Activated naive CD8-positive, alpha-beta T cell treated with anti-CD3 and anti-CD28 coated beads, Interleukin-2, amount 10 ng/mL, durations not matched to agents 7 days and 5 days (primary cell): ENCODE data around the gene LRG1. TPM values are rescaled to one million over a fixed set of nuclear protein-coding genes. Genes with fewer than 3 reads are reported as not detected.

Source experiments
- ATAC-seq: fragments of 150-1000 bp; cut with Tn5 transposase; one replicate; pipeline ENCODE4 v1.10.0; 2021; ENCODE audit warnings: low read depth, moderate library complexity
- POLR2A ChIA-PET: fragments of 350-600 bp; sonication (Branson Sonifier 250); formaldehyde crosslinking; loops from one replicate; lab custom pipeline; 2021; ENCODE audit warnings: antibody characterized with exemption; lab: Charles Lee
- DNase-seq: peaks from one replicate; pipeline ENCODE4 v3.0.0; 2021
- H3K27ac Mint-ChIP-seq: one replicate; pipeline ENCODE4 v1.8.0; 2022; ENCODE audit warnings: mild to moderate bottlenecking, mixed read lengths
- H3K27me3 Mint-ChIP-seq: one replicate; pipeline ENCODE4 v1.8.0; 2022; ENCODE audit warnings: mild to moderate bottlenecking, moderate library complexity, mixed read lengths
- H3K36me3 Mint-ChIP-seq: one replicate; pipeline ENCODE4 v1.8.0; 2021; ENCODE audit warnings: mild to moderate bottlenecking, mixed read lengths
- H3K4me1 Mint-ChIP-seq: one replicate; pipeline ENCODE4 v1.8.0; 2021; ENCODE audit warnings: mixed read lengths
- H3K4me3 Mint-ChIP-seq: one replicate; pipeline ENCODE4 v1.8.0; 2022; ENCODE audit warnings: mild to moderate bottlenecking, moderate library complexity, mixed read lengths
- H3K9me3 Mint-ChIP-seq: one replicate; pipeline ENCODE4 v1.8.0; 2021; ENCODE audit warnings: mixed read lengths
- total RNA-seq, 2 experiments: library from RNA; stranded (reverse); gene quantifications; one replicate each; pipeline ENCODE4 v1.2.3, GENCODE V29; 2021

Gene LRG1
- total RNA-seq, 2 experiments from 2014 or later: not detected

- no peak overlapping the region for H3K27ac Mint-ChIP-seq
- no peak for ATAC-seq
- H3K4me1 Mint-ChIP-seq: no peaks in the 10 kb centered on the region
- H3K4me3 Mint-ChIP-seq: no peak overlapping the region
- no peaks in the 10 kb centered on the region for H3K9me3 Mint-ChIP-seq
- H3K36me3 Mint-ChIP-seq: peaks cover 4% of the 10 kb centered on the region
- H3K27me3 Mint-ChIP-seq: peaks cover 2% of the 10 kb centered on the region
- POLR2A ChIA-PET: no interaction called here
- DNase-seq: no peak
Measured at GRCh38 chr19:4512070-4512469, 27.8 kb downstream of the LRG1 start.

- ATAC-seq (no peak), DNase-seq (no peak)
- peaks cover 4% of the 10 kb centered on the region for H3K36me3 Mint-ChIP-seq
- POLR2A ChIA-PET: no interaction called here
- no peak overlapping the region for H3K4me3 Mint-ChIP-seq
- H3K27me3 Mint-ChIP-seq: peaks cover 2% of the 10 kb centered on the region
- H3K27ac Mint-ChIP-seq: no peak overlapping the region
- peaks cover 3% of the 10 kb centered on the region for H3K4me1 Mint-ChIP-seq
- no peaks in the 10 kb centered on the region for H3K9me3 Mint-ChIP-seq
Measured at GRCh38 chr19:4511300-4512054, 28.4 kb downstream of the LRG1 start.

GRCh38 chr19:4510435-4511255 is 29.2 kb downstream of the LRG1 start:
- no peak for ATAC-seq
- peaks cover 4% of the 10 kb centered on the region for H3K36me3 Mint-ChIP-seq

GRCh38 chr19:4508698-4509097 is 31.1 kb downstream of the LRG1 start:
- no peak overlapping the region for H3K4me3 Mint-ChIP-seq
- H3K36me3 Mint-ChIP-seq: peaks cover 4% of the 10 kb centered on the region
- no peaks in the 10 kb centered on the region for H3K27me3 Mint-ChIP-seq
- no peaks in the 10 kb centered on the region for H3K9me3 Mint-ChIP-seq
- ATAC-seq: no peak
- no peak for DNase-seq
- H3K4me1 Mint-ChIP-seq: peaks cover 12% of the 10 kb centered on the region
- H3K27ac Mint-ChIP-seq: no peak overlapping the region
- POLR2A ChIA-PET: interaction anchor here (0.6 kb wide), 1 partner anchor 66 kb away, joined by 4 read pairs; no protein-coding TSS in a partner anchor

More at GRCh38 chr19:4510435-4511255, 29.2 kb downstream of the LRG1 start:
- H3K4me3 Mint-ChIP-seq: no peak overlapping the region
- DNase-seq: no peak
- no peak overlapping the region for H3K27ac Mint-ChIP-seq
- H3K4me1 Mint-ChIP-seq: peaks cover 11% of the 10 kb centered on the region
- POLR2A ChIA-PET: no interaction called here
- H3K9me3 Mint-ChIP-seq: no peaks in the 10 kb centered on the region
- peaks cover 2% of the 10 kb centered on the region for H3K27me3 Mint-ChIP-seq

GRCh38 chr19:4507804-4508203 is 32.0 kb downstream of the LRG1 start:
- H3K9me3 Mint-ChIP-seq: no peaks in the 10 kb centered on the region
- H3K36me3 Mint-ChIP-seq: peaks cover 4% of the 10 kb centered on the region
- no peak for ATAC-seq
- no peak for DNase-seq
- H3K27ac Mint-ChIP-seq: no peak overlapping the region
- H3K4me3 Mint-ChIP-seq: no peak overlapping the region
- POLR2A ChIA-PET: interaction anchor here (0.5 kb wide), 1 partner anchor 12 kb away, joined by 5 read pairs; no protein-coding TSS in a partner anchor
- no peaks in the 10 kb centered on the region for H3K27me3 Mint-ChIP-seq
- peaks cover 12% of the 10 kb centered on the region for H3K4me1 Mint-ChIP-seq

GRCh38 chr19:4507150-4507452 is 32.7 kb downstream of the LRG1 start:
- no peaks in the 10 kb centered on the region for H3K27me3 Mint-ChIP-seq
- no peaks in the 10 kb centered on the region for H3K9me3 Mint-ChIP-seq
- DNase-seq: no peak
- no peak for ATAC-seq
- H3K4me1 Mint-ChIP-seq: peaks cover 12% of the 10 kb centered on the region
- H3K4me3 Mint-ChIP-seq: no peak overlapping the region
- peaks cover 4% of the 10 kb centered on the region for H3K36me3 Mint-ChIP-seq
- POLR2A ChIA-PET: interaction anchor here (0.5 kb wide), 1 partner anchor 12 kb away, joined by 5 read pairs; no protein-coding TSS in a partner anchor
- H3K27ac Mint-ChIP-seq: no peak overlapping the region

GRCh38 chr19:4506449-4507149 is 33.2 kb downstream of the LRG1 start:
- peaks cover 12% of the 10 kb centered on the region for H3K4me1 Mint-ChIP-seq
- DNase-seq (no peak), ATAC-seq (peak; percentile 46)
- no peak overlapping the region for H3K4me3 Mint-ChIP-seq
- POLR2A ChIA-PET: no interaction called here
- H3K27ac Mint-ChIP-seq: peak overlapping the region; percentile 67
- peaks cover 4% of the 10 kb centered on the region for H3K36me3 Mint-ChIP-seq
- H3K9me3 Mint-ChIP-seq: no peaks in the 10 kb centered on the region
- H3K27me3 Mint-ChIP-seq: no peaks in the 10 kb centered on the region

GRCh38 chr19:4505570-4506448 is 34.0 kb downstream of the LRG1 start:
- ATAC-seq (no peak), DNase-seq (no peak)
- Mint-ChIP-seq H3K9me3 (no peaks in the 10 kb centered on the region), H3K36me3 (peaks cover 4% of the 10 kb centered on the region), H3K27me3 (no peaks in the 10 kb centered on the region), H3K4me1 (peaks cover 12% of the 10 kb centered on the region), H3K27ac (peak overlapping the region; percentile 67), H3K4me3 (no peak overlapping the region)
- POLR2A ChIA-PET: no interaction called here

- peaks cover 12% of the 10 kb centered on the region for H3K4me1 Mint-ChIP-seq
- H3K36me3 Mint-ChIP-seq: peaks cover 4% of the 10 kb centered on the region
- ATAC-seq: no peak
- H3K27me3 Mint-ChIP-seq: no peaks in the 10 kb centered on the region
- DNase-seq: no peak
- no peak overlapping the region for H3K4me3 Mint-ChIP-seq
- POLR2A ChIA-PET: no interaction called here
- H3K9me3 Mint-ChIP-seq: no peaks in the 10 kb centered on the region
- no peak overlapping the region for H3K27ac Mint-ChIP-seq
Measured at GRCh38 chr19:4504891-4505569, 34.8 kb downstream of the LRG1 start.

GRCh38 chr19:4504297-4504701 is 35.5 kb downstream of the LRG1 start:
- Mint-ChIP-seq H3K4me1 (peaks cover 12% of the 10 kb centered on the region), H3K36me3 (peaks cover 5% of the 10 kb centered on the region), H3K27ac (no peak overlapping the region), H3K27me3 (no peaks in the 10 kb centered on the region), H3K4me3 (no peak overlapping the region), H3K9me3 (no peaks in the 10 kb centered on the region)
- POLR2A ChIA-PET: interaction anchor here (0.5 kb wide), 1 partner anchor 123 kb away, joined by 4 read pairs; no protein-coding TSS in a partner anchor
- no peak for DNase-seq
- no peak for ATAC-seq

- DNase-seq: no peak
- no peaks in the 10 kb centered on the region for H3K27me3 Mint-ChIP-seq
- H3K4me3 Mint-ChIP-seq: no peak overlapping the region
- POLR2A ChIA-PET: interaction anchor here (0.5 kb wide), 1 partner anchor 122 kb away, joined by 4 read pairs; no protein-coding TSS in a partner anchor
- peaks cover 5% of the 10 kb centered on the region for H3K36me3 Mint-ChIP-seq
- no peak overlapping the region for H3K27ac Mint-ChIP-seq
- ATAC-seq: no peak
- H3K9me3 Mint-ChIP-seq: no peaks in the 10 kb centered on the region
- peaks cover 12% of the 10 kb centered on the region for H3K4me1 Mint-ChIP-seq
Measured at GRCh38 chr19:4503825-4504170, 36.0 kb downstream of the LRG1 start.

- H3K36me3 Mint-ChIP-seq: peaks cover 5% of the 10 kb centered on the region
- H3K27me3 Mint-ChIP-seq: no peaks in the 10 kb centered on the region
- DNase-seq: no peak
- H3K9me3 Mint-ChIP-seq: no peaks in the 10 kb centered on the region
- ATAC-seq: no peak
- POLR2A ChIA-PET: no interaction called here
- no peak overlapping the region for H3K4me3 Mint-ChIP-seq
- H3K27ac Mint-ChIP-seq: no peak overlapping the region
- H3K4me1 Mint-ChIP-seq: peaks cover 12% of the 10 kb centered on the region
Measured at GRCh38 chr19:4503132-4503824, 36.6 kb downstream of the LRG1 start.
